Astrocyte (in vitro differentiated cells and primary cell): ENCODE results near the gene KIAA1328. TPM values are rescaled to one million over a fixed set of nuclear protein-coding genes. Genes with fewer than 3 reads are reported as not detected.

Experiments
- DNase-seq: peaks from one replicate; pipeline ENCODE4 v3.0.0-alpha.2; 2010; ENCODE audit warnings: low read depth
- FAIRE-seq: peaks from 2 replicates; lab custom pipeline; 2011; peaks lifted over from hg19 to GRCh38; lab: Jason Lieb, UNC
- H2AFZ ChIP-seq: 2 replicates; pipeline ENCODE4 v1.6.0; 2012; ENCODE audit warnings: low read depth, low read length, inconsistent platforms
- H3K27ac ChIP-seq: 2 replicates; pipeline ENCODE4 v1.5.1; 2011; ENCODE audit warnings: low read depth, low read length, inconsistent platforms
- H3K27me3 ChIP-seq: 2 replicates; pipeline ENCODE4 v1.6.0; 2011; ENCODE audit warnings: low read length, inconsistent platforms; ENCODE audit not compliant: insufficient read depth
- H3K36me3 ChIP-seq: 2 replicates; pipeline ENCODE4 v1.5.1; 2011; ENCODE audit warnings: low read length, inconsistent platforms; ENCODE audit not compliant: insufficient read depth
- H3K4me1 ChIP-seq: 2 replicates; pipeline ENCODE4 v1.5.1; 2011; ENCODE audit warnings: low read length, inconsistent platforms; ENCODE audit not compliant: insufficient read depth
- H3K4me2 ChIP-seq: 2 replicates; pipeline ENCODE4 v1.6.0; 2012; ENCODE audit warnings: low read length, inconsistent platforms
- H3K4me3 ChIP-seq: 2 replicates; pipeline ENCODE4 v1.5.1; 2011; ENCODE audit warnings: low read depth, mild to moderate bottlenecking, low read length, inconsistent platforms; ENCODE audit not compliant: insufficient read depth
- H3K79me2 ChIP-seq: 2 replicates; pipeline ENCODE4 v1.6.0; 2012; ENCODE audit warnings: mild to moderate bottlenecking, low read length, inconsistent platforms; ENCODE audit not compliant: insufficient read depth
- H3K9ac ChIP-seq: 2 replicates; pipeline ENCODE4 v1.6.0; 2012; ENCODE audit warnings: mild to moderate bottlenecking, low read length, inconsistent platforms
- H3K9me3 ChIP-seq: 2 replicates; pipeline ENCODE4 v1.5.1; 2012; ENCODE audit warnings: low read depth, mild to moderate bottlenecking, low read length, inconsistent platforms; ENCODE audit not compliant: insufficient read depth
- H4K20me1 ChIP-seq: 2 replicates; pipeline ENCODE4 v1.6.0; 2012; ENCODE audit warnings: low read length, inconsistent platforms; ENCODE audit not compliant: insufficient read depth
- H3K27ac Mint-ChIP-seq: one replicate; pipeline ENCODE4 v1.8.0; 2021; ENCODE audit warnings: mild to moderate bottlenecking, mixed read lengths; ENCODE audit not compliant: unreplicated experiment
- H3K27me3 Mint-ChIP-seq: one replicate; pipeline ENCODE4 v1.8.0; 2021; ENCODE audit warnings: low read depth, mixed read lengths; ENCODE audit not compliant: unreplicated experiment
- H3K36me3 Mint-ChIP-seq: one replicate; pipeline ENCODE4 v1.8.0; 2021; ENCODE audit warnings: low read depth, mixed read lengths; ENCODE audit not compliant: unreplicated experiment
- H3K4me1 Mint-ChIP-seq: one replicate; pipeline ENCODE4 v1.8.0; 2021; ENCODE audit warnings: low read depth, mixed read lengths; ENCODE audit not compliant: unreplicated experiment
- H3K4me3 Mint-ChIP-seq: one replicate; pipeline ENCODE4 v1.8.0; 2021; ENCODE audit warnings: mild to moderate bottlenecking, moderate library complexity, mixed read lengths; ENCODE audit not compliant: unreplicated experiment
- H3K9me3 Mint-ChIP-seq: one replicate; pipeline ENCODE4 v1.8.0; 2021; ENCODE audit warnings: mild to moderate bottlenecking, mixed read lengths; ENCODE audit not compliant: unreplicated experiment
- CTCF ChIP-seq: IDR thresholded peaks from 2 replicates; pipeline ENCODE4 v1.5.1; 2011; ENCODE audit warnings: low read depth, mild to moderate bottlenecking, inconsistent platforms, low read length, moderate library complexity; ENCODE audit not compliant: insufficient read depth
- EZH2 ChIP-seq: IDR thresholded peaks from 2 replicates; pipeline ENCODE4 v1.6.1; 2012; ENCODE audit warnings: mild to moderate bottlenecking, low read length, inconsistent platforms; ENCODE audit not compliant: insufficient read depth
- total RNA-seq: library from RNA; stranded (reverse); gene quantifications from 2 replicates; pipeline ENCODE4 v1.2.1, GENCODE V29; 2021

KIAA1328 gene
- total RNA-seq, 1 donor from 2014 or later = 3.7 TPM

- Histone ChIP-seq H3K4me2 (no peak overlapping the region), H3K27ac (no peak overlapping the region), H3K27me3 (peaks cover 19% of the 10 kb centered on the region), H3K4me3 (no peak overlapping the region), H2AFZ (no peak overlapping the region), H3K79me2 (no peaks in the 10 kb centered on the region), H3K4me1 (peaks cover 3% of the 10 kb centered on the region), H3K9ac (no peak overlapping the region), H3K36me3 (no peaks in the 10 kb centered on the region), H4K20me1 (no peaks in the 10 kb centered on the region), H3K9me3 (no peaks in the 10 kb centered on the region)
- DNase-seq (no peak), FAIRE-seq (no peak)
- H3K27ac Mint-ChIP-seq = no peak overlapping the region
- H3K27me3 Mint-ChIP-seq = peaks cover 60% of the 10 kb centered on the region
- no peak for TF ChIP-seq CTCF
- H3K36me3 Mint-ChIP-seq = no peaks in the 10 kb centered on the region
- H3K4me1 Mint-ChIP-seq = no peaks in the 10 kb centered on the region
- no peaks in the 10 kb centered on the region for H3K9me3 Mint-ChIP-seq
- H3K4me3 Mint-ChIP-seq = no peak overlapping the region
Measured at GRCh38 chr18:37258131-37258530, 429.2 kb downstream of the KIAA1328 start.

- Histone ChIP-seq H2AFZ (no peak overlapping the region), H3K4me3 (no peak overlapping the region), H3K9ac (no peak overlapping the region), H3K9me3 (no peaks in the 10 kb centered on the region), H4K20me1 (no peaks in the 10 kb centered on the region), H3K27me3 (peaks cover 19% of the 10 kb centered on the region), H3K4me2 (no peak overlapping the region), H3K4me1 (no peaks in the 10 kb centered on the region), H3K27ac (no peak overlapping the region), H3K79me2 (no peaks in the 10 kb centered on the region), H3K36me3 (no peaks in the 10 kb centered on the region)
- H3K27ac Mint-ChIP-seq = no peak overlapping the region
- H3K4me1 Mint-ChIP-seq = no peaks in the 10 kb centered on the region
- FAIRE-seq (no peak), DNase-seq (no peak)
- no peak for TF ChIP-seq EZH2
- no peak for TF ChIP-seq CTCF
- H3K36me3 Mint-ChIP-seq = no peaks in the 10 kb centered on the region
- peaks cover 3% of the 10 kb centered on the region for H3K9me3 Mint-ChIP-seq
- H3K4me3 Mint-ChIP-seq = no peak overlapping the region
- H3K27me3 Mint-ChIP-seq = peaks cover 62% of the 10 kb centered on the region
Measured at GRCh38 chr18:37258819-37259218, 429.9 kb downstream of the KIAA1328 start.

- Histone ChIP-seq H2AFZ (no peak overlapping the region), H3K9me3 (no peaks in the 10 kb centered on the region), H3K9ac (no peak overlapping the region), H3K27me3 (peaks cover 16% of the 10 kb centered on the region), H3K27ac (no peak overlapping the region), H4K20me1 (no peaks in the 10 kb centered on the region), H3K79me2 (no peaks in the 10 kb centered on the region), H3K4me1 (no peaks in the 10 kb centered on the region), H3K36me3 (no peaks in the 10 kb centered on the region), H3K4me2 (no peak overlapping the region), H3K4me3 (no peak overlapping the region)
- no peaks in the 10 kb centered on the region for H3K36me3 Mint-ChIP-seq
- peaks cover 4% of the 10 kb centered on the region for H3K9me3 Mint-ChIP-seq
- H3K4me1 Mint-ChIP-seq = no peaks in the 10 kb centered on the region
- H3K4me3 Mint-ChIP-seq = no peak overlapping the region
- no peak for DNase-seq
- no peak overlapping the region for H3K27ac Mint-ChIP-seq
- peaks cover 67% of the 10 kb centered on the region for H3K27me3 Mint-ChIP-seq
- no peak for FAIRE-seq
- TF ChIP-seq EZH2 (no peak), CTCF (no peak)
Measured at GRCh38 chr18:37259711-37260110, 430.8 kb downstream of the KIAA1328 start.
